SK-N-SH (cell line): Measurements from ENCODE around the gene FLT3LG. TPM values are rescaled to one million over a fixed set of nuclear protein-coding genes. Genes with fewer than 3 reads are reported as not detected.

Experiments
- ELF1 ChIP-seq: IDR thresholded peaks from 2 replicates; pipeline ENCODE4 v1.4.0; 2012
- POLR2AphosphoS5 ChIP-seq: IDR thresholded peaks from 2 replicates; pipeline ENCODE4 v1.6.1; 2012; ENCODE audit warnings: low read depth, low read length
- RCOR1 ChIP-seq: fragments of 150-350 bp; IDR thresholded peaks from 2 replicates; pipeline ENCODE4 v1.6.1; 2017; ENCODE audit warnings: antibody characterized with exemption, low read length
- polyA plus RNA-seq, 3 experiments: library from polyadenylated mRNA; depleted of rRNA; stranded (reverse); fragments of >200 nt; gene quantifications; 2 replicates each; pipeline ENCODE4 v1.2.3, GENCODE V29; 2012
- small RNA-seq, 7 experiments: library from RNA; depleted of rRNA; stranded (forward); fragments of <200 nt; gene quantifications; one replicate each; pipeline ENCODE3, GENCODE V24; 2012
- TF ChIP-seq, protein P1 (sequence below): fragments of 150-350 bp; IDR thresholded peaks from 2 replicates; pipeline ENCODE4 v1.6.1; 2016; ENCODE audit warnings: mild to moderate bottlenecking, low read depth, low read length
- TF ChIP-seq, protein P2 (sequence below): IDR thresholded peaks from 2 replicates; pipeline ENCODE4; 2012

Gene FLT3LG
- polyA plus RNA-seq, 1 of the 3 experiments (the other 2 are of a cell fraction), result 6.4 TPM

DNA sequence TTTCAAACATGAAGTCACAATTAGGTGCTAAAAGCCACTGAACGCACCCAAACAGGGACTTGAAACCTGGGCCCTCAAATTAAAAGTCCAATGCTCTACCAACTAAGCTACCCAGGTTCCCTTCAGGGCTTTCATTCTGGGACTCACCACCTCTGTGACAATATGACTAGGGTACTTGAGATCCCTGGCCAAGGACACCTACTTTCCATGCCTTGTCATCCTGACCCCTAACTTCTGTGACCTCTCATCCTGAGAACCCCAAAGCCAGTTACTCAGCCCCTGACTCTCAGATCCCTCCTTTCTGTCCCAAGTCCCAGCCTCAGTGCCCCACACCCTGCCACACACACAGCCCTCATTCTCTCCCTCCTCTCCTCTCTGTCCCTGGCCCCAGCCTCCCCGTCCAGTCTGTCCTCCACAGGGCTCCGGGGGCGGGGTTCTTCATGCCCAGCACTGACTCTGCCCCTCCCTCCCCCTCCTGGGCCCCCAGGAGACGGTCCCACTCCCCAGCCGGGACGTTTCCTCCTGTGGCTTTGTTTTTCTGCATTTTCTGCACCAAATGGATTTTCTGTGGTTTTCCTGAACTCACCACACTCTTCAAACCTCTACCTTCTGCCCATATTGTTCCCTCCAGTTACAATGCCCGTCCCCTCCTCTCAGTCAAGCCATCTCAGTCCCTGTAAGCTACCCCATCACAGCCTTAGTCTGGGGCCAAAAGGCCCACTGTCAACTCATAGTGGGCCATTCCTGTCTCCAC is 60.8 kb downstream of the FLT3LG start (continued):
- TF ChIP-seq, protein P1, sequence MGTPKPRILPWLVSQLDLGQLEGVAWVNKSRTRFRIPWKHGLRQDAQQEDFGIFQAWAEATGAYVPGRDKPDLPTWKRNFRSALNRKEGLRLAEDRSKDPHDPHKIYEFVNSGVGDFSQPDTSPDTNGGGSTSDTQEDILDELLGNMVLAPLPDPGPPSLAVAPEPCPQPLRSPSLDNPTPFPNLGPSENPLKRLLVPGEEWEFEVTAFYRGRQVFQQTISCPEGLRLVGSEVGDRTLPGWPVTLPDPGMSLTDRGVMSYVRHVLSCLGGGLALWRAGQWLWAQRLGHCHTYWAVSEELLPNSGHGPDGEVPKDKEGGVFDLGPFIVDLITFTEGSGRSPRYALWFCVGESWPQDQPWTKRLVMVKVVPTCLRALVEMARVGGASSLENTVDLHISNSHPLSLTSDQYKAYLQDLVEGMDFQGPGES, result no peak
- TF ChIP-seq ELF1 (no peak), POLR2AphosphoS5 (no peak), RCOR1 (no peak)
- TF ChIP-seq, protein P2, sequence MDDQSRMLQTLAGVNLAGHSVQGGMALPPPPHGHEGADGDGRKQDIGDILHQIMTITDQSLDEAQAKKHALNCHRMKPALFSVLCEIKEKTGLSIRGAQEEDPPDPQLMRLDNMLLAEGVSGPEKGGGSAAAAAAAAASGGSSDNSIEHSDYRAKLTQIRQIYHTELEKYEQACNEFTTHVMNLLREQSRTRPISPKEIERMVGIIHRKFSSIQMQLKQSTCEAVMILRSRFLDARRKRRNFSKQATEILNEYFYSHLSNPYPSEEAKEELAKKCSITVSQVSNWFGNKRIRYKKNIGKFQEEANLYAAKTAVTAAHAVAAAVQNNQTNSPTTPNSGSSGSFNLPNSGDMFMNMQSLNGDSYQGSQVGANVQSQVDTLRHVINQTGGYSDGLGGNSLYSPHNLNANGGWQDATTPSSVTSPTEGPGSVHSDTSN, result no peak

Small RNA genes lying within 50 kb of the gene (small RNA-seq; reads per million reads assigned to genes)
- gene COX6CP7, result 0 reads per million in 7 experiments
- 0 to 2.1 (median 0) reads per million in 7 experiments for gene MIR150
- 0 reads per million in 7 experiments for gene SNORD32A
- 0 reads per million in 7 experiments for gene SNORD33
- 0 reads per million in 7 experiments for gene SNORD34
- gene SNORD35A, result 0 reads per million in 7 experiments
- gene SNORD35B, result 0 reads per million in 7 experiments

Other genes with a start within 250 kb of the FLT3LG start
- 0.33 and 0.80 TPM in 2 replicates for gene SLC6A16, start 149.0 kb upstream of the FLT3LG start, polyA plus RNA-seq (2012; rRNA removed)
- gene CD37, start 138.8 kb upstream of the FLT3LG start, polyA plus RNA-seq (2012; rRNA removed), result not detected in 2 replicates
- 24.7 and 27.9 TPM in 2 replicates for gene TEAD2, start 111.8 kb upstream of the FLT3LG start, polyA plus RNA-seq (2012; rRNA removed)
- gene DKKL1, start 110.3 kb upstream of the FLT3LG start, polyA plus RNA-seq (2012; rRNA removed), result 0.36 and 0.47 TPM in 2 replicates
- 0.03 and 0.20 TPM in 2 replicates for gene KASH5, start 86.0 kb upstream of the FLT3LG start, polyA plus RNA-seq (2012; rRNA removed)
- not detected in 2 replicates for gene PTH2, start 50.8 kb upstream of the FLT3LG start, polyA plus RNA-seq (2012; rRNA removed)
- gene GFY, start 48.8 kb upstream of the FLT3LG start, polyA plus RNA-seq (2012; rRNA removed), result not detected in 2 replicates
- gene SLC17A7, start 32.7 kb upstream of the FLT3LG start, polyA plus RNA-seq (2012; rRNA removed), result 0.39 and 0.59 TPM in 2 replicates
- gene PIH1D1, start 22.4 kb upstream of the FLT3LG start, polyA plus RNA-seq (2012; rRNA removed), result 145 and 157 TPM in 2 replicates
- gene ALDH16A1, start 21.0 kb upstream of the FLT3LG start, polyA plus RNA-seq (2012; rRNA removed), result 13.6 and 15.7 TPM in 2 replicates
- gene RPL13A, start 13.4 kb downstream of the FLT3LG start, polyA plus RNA-seq (2012; rRNA removed), result 2,604 and 2,748 TPM in 2 replicates
- gene RPS11, start 22.2 kb downstream of the FLT3LG start, polyA plus RNA-seq (2012; rRNA removed), result 6,915 and 7,579 TPM in 2 replicates
- gene FCGRT, start 38.4 kb downstream of the FLT3LG start, polyA plus RNA-seq (2012; rRNA removed), result 75.3 and 91.4 TPM in 2 replicates
- 1.4 and 1.8 TPM in 2 replicates for gene RCN3, start 53.8 kb downstream of the FLT3LG start, polyA plus RNA-seq (2012; rRNA removed)
- 101 and 128 TPM in 2 replicates for gene NOSIP, start 106.3 kb downstream of the FLT3LG start, polyA plus RNA-seq (2012; rRNA removed)
- gene PRRG2, start 107.1 kb downstream of the FLT3LG start, polyA plus RNA-seq (2012; rRNA removed), result 0.42 and 0.44 TPM in 2 replicates
- 0.71 and 1.7 TPM in 2 replicates for gene PRR12, start 117.0 kb downstream of the FLT3LG start, polyA plus RNA-seq (2012; rRNA removed)
- 113 and 141 TPM in 2 replicates for gene RRAS, start 165.9 kb downstream of the FLT3LG start, polyA plus RNA-seq (2012; rRNA removed)
- 5.5 and 9.5 TPM in 2 replicates for gene SCAF1, start 168.0 kb downstream of the FLT3LG start, polyA plus RNA-seq (2012; rRNA removed)
- gene IRF3, start 191.6 kb downstream of the FLT3LG start, polyA plus RNA-seq (2012; rRNA removed), result 85.9 and 112 TPM in 2 replicates
- 20.3 and 27.9 TPM in 2 replicates for gene BCL2L12, start 191.7 kb downstream of the FLT3LG start, polyA plus RNA-seq (2012; rRNA removed)
- gene PRMT1, start 203.1 kb downstream of the FLT3LG start, polyA plus RNA-seq (2012; rRNA removed), result 774 and 789 TPM in 2 replicates
- gene ADM5, start 215.4 kb downstream of the FLT3LG start, polyA plus RNA-seq (2012; rRNA removed), result 1.3 TPM in 2 replicates
- 118 and 139 TPM in 2 replicates for gene CPT1C, start 216.9 kb downstream of the FLT3LG start, polyA plus RNA-seq (2012; rRNA removed)